Endodermal cell (in vitro differentiated cells): ENCODE measurements around the gene S100A4. TPM values are rescaled to one million over a fixed set of nuclear protein-coding genes. Genes with fewer than 3 reads are reported as not detected.
"Not testable (repeated sequence)": the region's sequence is repeated elsewhere in the genome, so short reads cannot be mapped to it uniquely, and the experiment has no call there.

Source experiments
- DNase-seq: peaks from one replicate; pipeline ENCODE4 v3.0.0-alpha.2; 2017
- H3K27ac ChIP-seq: 2 replicates; pipeline ENCODE4 v1.5.1; 2013; ENCODE audit warnings: mild to moderate bottlenecking, low read depth, low read length, moderate library complexity
- H3K27me3 ChIP-seq: 2 replicates; pipeline ENCODE4 v1.6.1; 2013; ENCODE audit warnings: mild to moderate bottlenecking, low read length, moderate library complexity; ENCODE audit not compliant: insufficient read depth, control insufficient read depth, poor library complexity, severe bottlenecking
- H3K36me3 ChIP-seq: 2 replicates; pipeline ENCODE4 v1.7.0; 2013; ENCODE audit warnings: mild to moderate bottlenecking, low read length, moderate library complexity; ENCODE audit not compliant: control insufficient read depth, insufficient read depth
- H3K4me1 ChIP-seq: one replicate; pipeline ENCODE4 v1.7.0; 2013; ENCODE audit warnings: low read length; ENCODE audit not compliant: control insufficient read depth, insufficient read depth
- H3K4me3 ChIP-seq: 2 replicates; pipeline ENCODE4 v1.5.1; 2013; ENCODE audit warnings: mild to moderate bottlenecking, low read length, moderate library complexity
- H3K9ac ChIP-seq: 2 replicates; pipeline ENCODE4 v1.6.1; 2013; ENCODE audit warnings: mild to moderate bottlenecking, low read length, moderate library complexity; ENCODE audit not compliant: poor library complexity, severe bottlenecking; ENCODE audit errors: extremely low read depth
- H3K9me3 ChIP-seq: 2 replicates; pipeline ENCODE4 v1.6.1; 2013; ENCODE audit warnings: mild to moderate bottlenecking, low read length, moderate library complexity; ENCODE audit not compliant: control insufficient read depth
- H3K27ac Mint-ChIP-seq: 2 replicates; pipeline ENCODE4 v1.8.0; 2020; ENCODE audit warnings: mixed read lengths
- H3K27me3 Mint-ChIP-seq: 2 replicates; pipeline ENCODE4 v1.8.0; 2021; ENCODE audit warnings: mild to moderate bottlenecking, mixed read lengths; ENCODE audit not compliant: insufficient read depth
- H3K36me3 Mint-ChIP-seq: 2 replicates; pipeline ENCODE4 v1.8.0; 2020; ENCODE audit warnings: low read depth, mixed read lengths
- H3K4me1 Mint-ChIP-seq: 2 replicates; pipeline ENCODE4 v1.8.0; 2020; ENCODE audit warnings: mixed read lengths
- H3K4me3 Mint-ChIP-seq: 2 replicates; pipeline ENCODE4 v1.8.0; 2020; ENCODE audit warnings: mild to moderate bottlenecking, moderate library complexity, mixed read lengths
- H3K9me3 Mint-ChIP-seq: 2 replicates; pipeline ENCODE4 v1.8.0; 2020; ENCODE audit warnings: mild to moderate bottlenecking, mixed read lengths
- CTCF ChIP-seq: fragments of 200-600 bp; sonication (generic); conservative IDR thresholded peaks from 2 replicates; pipeline ENCODE4 v1.5.0; 2021; ENCODE audit warnings: antibody characterized with exemption, mild to moderate bottlenecking
- WGBS, 2 experiments: methylation state at CpG; one replicate each; pipeline versions ENCODE4 v1.1.5 to v1.1.7; 2013; ENCODE audit warnings: missing lambda C conversion rate in 2 of 2, mixed read lengths in 1 of 2; ENCODE audit not compliant: insufficient coverage in 1 of 2, insufficient read length in 1 of 2; 5-methylcytosine and 5-hydroxymethylcytosine counted together
- long read RNA-seq, 4 experiments: library from polyadenylated mRNA in 2 of 4; library from RNA in 1 of 4; library from capped mRNA in 1 of 4; stranded (forward) in 3 of 4; unstranded in 1 of 4; transcript quantifications; one replicate each; pipeline ENCODE4 v2.0.0, GENCODE V29; 2020 to 2021; ENCODE audit warnings: inconsistent platforms in 1 of 4
- polyA plus RNA-seq, 2 experiments: library from polyadenylated mRNA; stranded (reverse); fragments of 50-300 nt; gene quantifications; one replicate each; pipeline ENCODE4 v1.2.3, GENCODE V29; 2013
- total RNA-seq, 2 donors: library from RNA; stranded (reverse); fragmentation: NEBNext Ultra II Directional in 1 of 2; extraction: Animal tissue kit (Norgen Biotek cat#: 25700) in 1 of 2; gene quantifications; 2 replicates in 1 of 2; 3 replicates in 1 of 2; pipeline ENCODE4 v1.2.1, GENCODE V29; 2021

S100A4 gene
- total RNA-seq = 1 to 10 TPM; 4.9 to 6.2 TPM
- polyA plus RNA-seq (2013, experiment 1 of 2) = 24.8 TPM
- 24.1 TPM for polyA plus RNA-seq (2013, experiment 2 of 2)
- long read RNA-seq, experiment 1 = 0 reads
- long read RNA-seq, experiment 2 = 0 reads
- long read RNA-seq, experiment 3, partial matches to known transcripts = 0 of 2 reads
- long read RNA-seq, experiment 3, other reads (novel, unspliced or antisense) = 0 of 2 reads
- long read RNA-seq, experiment 4 = 0 reads

GRCh38 chr1:153545067-153546055, at the start of gene S100A4:
Gene S100A4 (minus strand): TSS chr1:153545806. CDS start chr1:153544794, 1,012 bp downstream.
- Histone ChIP-seq H3K4me1 (peaks cover 12% of the 10 kb centered on the region), H3K27ac (peak within 1 kb of the TSS; percentile 59), H3K27me3 (no peaks in the 10 kb centered on the region), H3K9me3 (no peaks in the 10 kb centered on the region), H3K36me3 (no peaks in the 10 kb centered on the region), H3K9ac (peak within 1 kb of the TSS; percentile 30), H3K4me3 (no peak within 1 kb of the TSS)
- Mint-ChIP-seq H3K4me3 (peak within 1 kb of the TSS; percentile 34), H3K36me3 (no peaks in the 10 kb centered on the region), H3K27me3 (peaks cover 4% of the 10 kb centered on the region), H3K4me1 (peaks cover 18% of the 10 kb centered on the region), H3K27ac (peak within 1 kb of the TSS; percentile 91), H3K9me3 (no peaks in the 10 kb centered on the region)
- no peak for TF ChIP-seq CTCF
- WGBS, 2 experiments = 72 to 74% methylated on average over 16 to 18 of the region's 19 CpGs
- peak; percentile 98 for DNase-seq

GRCh38 chr1:153592748-153593147, 47.1 kb upstream of the S100A4 start:
- no peak overlapping the region for H3K4me3 Mint-ChIP-seq
- Histone ChIP-seq H3K27ac (peak overlapping the region; percentile 51), H3K9ac (no peak overlapping the region), H3K27me3 (no peaks in the 10 kb centered on the region), H3K36me3 (no peaks in the 10 kb centered on the region), H3K9me3 (no peaks in the 10 kb centered on the region), H3K4me3 (no peak overlapping the region), H3K4me1 (no peaks in the 10 kb centered on the region)
- no peak overlapping the region for H3K27ac Mint-ChIP-seq
- no peak for TF ChIP-seq CTCF
- H3K27me3 Mint-ChIP-seq = no peaks in the 10 kb centered on the region
- no peaks in the 10 kb centered on the region for H3K36me3 Mint-ChIP-seq
- DNase-seq = no peak
- 57 to 89% methylated on average over 2 to 4 of the region's 4 CpGs for WGBS, 2 experiments
- peaks cover 4% of the 10 kb centered on the region for H3K4me1 Mint-ChIP-seq
- no peaks in the 10 kb centered on the region for H3K9me3 Mint-ChIP-seq

- Mint-ChIP-seq H3K9me3 (no peaks in the 10 kb centered on the region), H3K36me3 (no peaks in the 10 kb centered on the region), H3K4me3 (no peak overlapping the region), H3K27ac (no peak overlapping the region), H3K27me3 (no peaks in the 10 kb centered on the region), H3K4me1 (peaks cover 32% of the 10 kb centered on the region)
- no peaks in the 10 kb centered on the region for H3K27me3 ChIP-seq
- H3K9ac ChIP-seq = no peak overlapping the region
- H3K27ac ChIP-seq = no peak overlapping the region
- peaks cover 7% of the 10 kb centered on the region for H3K4me1 ChIP-seq
- TF ChIP-seq CTCF = no peak
- no peak for DNase-seq
- WGBS, 2 experiments = 83 to 100% methylated on average over 1 to 2 of the region's 2 CpGs
- H3K4me3 ChIP-seq = no peak overlapping the region
- H3K9me3 ChIP-seq = no peaks in the 10 kb centered on the region
- no peaks in the 10 kb centered on the region for H3K36me3 ChIP-seq
Observed at GRCh38 chr1:153588482-153588881, 42.9 kb upstream of the S100A4 start.

- 90 to 94% methylated on average over 6 to 9 of the region's 10 CpGs for WGBS, 2 experiments
- H3K4me1 ChIP-seq, H3K27me3 Mint-ChIP-seq, H3K36me3 ChIP-seq, H3K9me3 Mint-ChIP-seq, H3K4me3 ChIP-seq, H3K27ac ChIP-seq, H3K9ac ChIP-seq, H3K27ac Mint-ChIP-seq, H3K27me3 ChIP-seq, H3K36me3 Mint-ChIP-seq, DNase-seq, H3K4me3 Mint-ChIP-seq, H3K9me3 ChIP-seq: not testable (repeated sequence)
- peaks cover 32% of the 10 kb centered on the region for H3K4me1 Mint-ChIP-seq
Observed at GRCh38 chr1:153588033-153588432, 42.4 kb upstream of the S100A4 start.
